Measurements from ENCODE around the gene PFN1. TPM values are rescaled to one million over a fixed set of nuclear protein-coding genes. Genes with fewer than 3 reads are reported as not detected.

The PFN1 gene
- total and polyA plus RNA-seq, 7 donors, result 690 to 1,404 (median 911) TPM

DNA sequence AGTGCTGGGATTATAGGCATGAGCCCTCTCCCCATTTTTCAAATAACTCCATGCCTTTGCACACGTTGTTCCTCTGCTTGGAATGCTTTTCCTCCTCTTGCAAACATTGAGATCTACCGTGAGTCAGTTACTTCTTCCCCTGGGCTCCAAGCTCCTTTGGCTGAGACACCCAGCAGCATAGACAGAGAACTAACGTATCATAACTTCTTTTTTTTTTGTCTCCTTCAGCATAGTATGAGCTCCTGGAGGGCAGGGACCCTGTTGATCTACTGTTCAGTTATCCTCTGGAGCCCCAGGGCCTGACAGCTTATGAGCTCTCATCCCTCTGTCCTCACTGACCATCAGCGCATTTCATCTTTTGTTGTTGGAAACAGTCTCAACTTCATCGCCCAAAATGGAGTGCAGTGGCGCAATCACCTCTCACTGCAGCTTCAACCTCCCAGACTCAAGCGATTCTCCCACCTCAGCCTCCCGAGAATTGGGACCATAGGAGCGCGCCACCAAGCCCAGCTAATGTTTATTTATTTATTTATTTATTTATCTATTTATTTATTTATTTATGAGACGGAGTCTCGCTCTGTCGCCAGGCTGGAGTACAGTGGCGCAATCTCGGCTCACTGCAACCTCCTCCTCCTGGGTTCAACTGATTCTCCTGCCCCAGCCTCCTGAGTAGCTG is 17.1 kb upstream of the PFN1 start:
- H3K27ac ChIP-seq, result peak overlapping the region; percentile 91 to 97 (median 95)
- DNase-seq, result no peak
- H3K9me3 ChIP-seq, result no peaks in the 10 kb centered on the region
- peaks cover 0 to 46% (median 38%) of the 10 kb centered on the region in 4 donors for H3K4me1 ChIP-seq
- intact Hi-C loops (cut with DNase I), result no loop called here
- peaks cover 3 to 24% (median 6%) of the 10 kb centered on the region in 4 donors for H3K36me3 ChIP-seq
- TF ChIP-seq EP300 (IDR thresholded peaks at IDR 0.05) (no peak), POLR2A (IDR thresholded peaks at IDR 0.05) (no peak), POLR2AphosphoS5 (IDR thresholded peaks at IDR 0.05) (no peak)
- TF ChIP-seq, protein P1, sequence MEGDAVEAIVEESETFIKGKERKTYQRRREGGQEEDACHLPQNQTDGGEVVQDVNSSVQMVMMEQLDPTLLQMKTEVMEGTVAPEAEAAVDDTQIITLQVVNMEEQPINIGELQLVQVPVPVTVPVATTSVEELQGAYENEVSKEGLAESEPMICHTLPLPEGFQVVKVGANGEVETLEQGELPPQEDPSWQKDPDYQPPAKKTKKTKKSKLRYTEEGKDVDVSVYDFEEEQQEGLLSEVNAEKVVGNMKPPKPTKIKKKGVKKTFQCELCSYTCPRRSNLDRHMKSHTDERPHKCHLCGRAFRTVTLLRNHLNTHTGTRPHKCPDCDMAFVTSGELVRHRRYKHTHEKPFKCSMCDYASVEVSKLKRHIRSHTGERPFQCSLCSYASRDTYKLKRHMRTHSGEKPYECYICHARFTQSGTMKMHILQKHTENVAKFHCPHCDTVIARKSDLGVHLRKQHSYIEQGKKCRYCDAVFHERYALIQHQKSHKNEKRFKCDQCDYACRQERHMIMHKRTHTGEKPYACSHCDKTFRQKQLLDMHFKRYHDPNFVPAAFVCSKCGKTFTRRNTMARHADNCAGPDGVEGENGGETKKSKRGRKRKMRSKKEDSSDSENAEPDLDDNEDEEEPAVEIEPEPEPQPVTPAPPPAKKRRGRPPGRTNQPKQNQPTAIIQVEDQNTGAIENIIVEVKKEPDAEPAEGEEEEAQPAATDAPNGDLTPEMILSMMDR (IDR thresholded peaks at IDR 0.05), result no peak
- 96 to 97% methylated on average over 15 of the region's 15 CpGs for WGBS, 2 donors
- peak overlapping the region in 1 of 4 donors; percentile 71 for H3K4me3 ChIP-seq
- H3K27me3 ChIP-seq, result no peaks in the 10 kb centered on the region

DNA sequence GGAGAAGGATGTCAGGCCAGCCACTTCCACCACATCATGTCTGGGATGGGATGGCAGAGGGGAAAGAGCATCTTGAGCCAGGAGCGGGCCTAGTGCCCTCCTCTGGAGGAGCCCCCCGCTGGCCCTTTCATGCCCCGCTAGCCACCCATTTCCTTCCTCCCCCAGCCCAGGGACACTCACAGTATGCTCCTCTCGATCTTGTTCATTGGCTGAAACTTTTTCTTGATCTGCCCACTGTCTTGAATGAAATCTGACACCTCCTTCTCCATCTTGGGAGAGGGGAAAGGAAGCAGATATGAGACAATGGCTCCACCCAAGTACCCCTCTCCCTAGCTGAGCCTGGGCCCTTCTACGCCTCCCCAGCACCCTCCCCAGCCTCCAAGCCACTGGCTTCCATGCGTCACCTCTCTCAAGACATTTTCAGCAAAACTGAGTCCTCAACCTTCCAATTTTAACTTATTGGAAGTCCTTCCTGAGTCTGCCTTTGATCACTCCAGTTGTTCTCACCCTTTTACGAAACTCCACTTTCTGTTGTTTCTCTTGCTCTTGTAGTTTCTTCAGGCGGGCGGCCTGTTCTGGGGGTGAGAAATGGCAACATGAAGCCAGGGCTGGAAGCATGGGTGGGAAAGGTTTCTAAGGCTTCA is 12.1 kb upstream of the PFN1 start:
- intact Hi-C loops (cut with DNase I), result no loop called here
- H3K4me3 ChIP-seq, result no peak overlapping the region
- H3K4me1 ChIP-seq, result peaks cover 0 to 8% (median 1%) of the 10 kb centered on the region in 4 donors
- no peaks in the 10 kb centered on the region for H3K27me3 ChIP-seq
- H3K27ac ChIP-seq, result no peak overlapping the region
- DNase-seq, result no peak
- no peaks in the 10 kb centered on the region for H3K9me3 ChIP-seq
- TF ChIP-seq POLR2AphosphoS5 (IDR thresholded peaks at IDR 0.05) (no peak), POLR2A (IDR thresholded peaks at IDR 0.05) (no peak)
- H3K36me3 ChIP-seq, result peaks cover 13 to 39% (median 18%) of the 10 kb centered on the region in 4 donors
- WGBS, 2 donors, result 89 to 95% methylated on average over 9 of the region's 9 CpGs

DNA sequence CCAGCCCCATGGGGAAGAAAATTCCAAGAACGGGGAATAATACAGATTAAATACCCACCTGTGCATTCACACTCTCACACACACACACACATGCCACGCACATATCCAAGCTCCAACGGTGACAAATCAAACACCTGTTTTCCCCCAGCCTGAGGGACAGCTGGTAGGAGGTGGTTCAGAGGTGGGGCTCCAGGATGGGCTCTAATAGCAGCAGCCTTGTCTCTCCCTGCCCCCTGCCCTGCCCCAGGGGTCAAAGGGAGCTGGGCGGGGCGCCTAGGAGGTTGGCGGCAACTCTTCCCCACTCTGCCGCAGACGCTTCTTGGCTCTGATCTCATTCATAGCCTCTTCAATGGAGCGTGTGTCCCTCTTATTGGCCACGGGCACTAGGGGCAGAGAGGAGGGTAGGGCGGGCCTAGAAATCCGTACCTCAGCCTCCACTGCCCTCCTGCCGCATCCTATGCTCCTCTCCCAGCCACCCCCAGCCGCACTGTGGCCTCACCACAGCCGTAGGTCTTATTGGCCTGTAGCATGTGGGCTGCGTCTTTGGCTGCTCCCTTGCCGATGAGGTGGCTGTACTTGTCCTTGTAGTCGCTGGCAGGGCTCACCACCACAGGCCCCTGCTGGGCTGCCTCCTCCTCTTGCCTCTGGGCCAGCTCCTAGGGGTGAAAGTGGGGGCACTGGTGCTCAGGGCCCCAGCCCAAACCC is 11.1 kb upstream of the PFN1 start:
- 51 to 82% methylated on average over 18 of the region's 18 CpGs for WGBS, 2 donors
- H3K9me3 ChIP-seq, result no peaks in the 10 kb centered on the region
- no peaks in the 10 kb centered on the region for H3K4me1 ChIP-seq
- DNase-seq, result no peak
- H3K36me3 ChIP-seq, result peaks cover 13 to 39% (median 18%) of the 10 kb centered on the region in 4 donors
- TF ChIP-seq, protein P1 (IDR thresholded peaks at IDR 0.05), result no peak
- TF ChIP-seq EP300 (IDR thresholded peaks at IDR 0.05) (no peak), POLR2AphosphoS5 (IDR thresholded peaks at IDR 0.05) (no peak), POLR2A (IDR thresholded peaks at IDR 0.05) (no peak)
- no peak overlapping the region for H3K27ac ChIP-seq
- H3K4me3 ChIP-seq, result no peak overlapping the region
- no peaks in the 10 kb centered on the region for H3K27me3 ChIP-seq
- intact Hi-C loops (cut with DNase I), result no loop called here

DNA sequence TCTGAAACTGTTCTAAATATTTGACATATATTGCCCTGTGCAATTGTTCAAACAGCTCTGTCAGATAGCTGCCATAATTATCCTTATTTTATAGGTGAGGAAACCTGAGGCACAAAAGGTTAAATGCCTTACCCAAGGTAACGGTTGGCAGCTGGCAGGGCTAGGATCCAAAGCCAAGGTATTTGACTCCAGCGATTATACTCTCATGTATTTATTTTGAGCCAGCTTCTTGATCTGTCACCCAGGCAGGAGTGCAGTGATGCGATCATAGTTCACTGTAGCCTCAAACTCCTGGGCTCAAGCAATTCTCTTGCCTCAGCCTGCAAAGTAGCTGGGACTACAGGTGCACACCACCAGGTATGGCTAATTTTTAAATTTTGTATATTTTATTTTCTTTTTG is 9.8 kb upstream of the PFN1 start:
- Histone ChIP-seq H3K36me3 (peaks cover 13 to 39% (median 18%) of the 10 kb centered on the region in 4 donors), H3K27me3 (no peaks in the 10 kb centered on the region), H3K4me1 (no peaks in the 10 kb centered on the region), H3K4me3 (no peak overlapping the region), H3K9me3 (no peaks in the 10 kb centered on the region), H3K27ac (no peak overlapping the region)
- TF ChIP-seq, protein P1 (IDR thresholded peaks at IDR 0.05), result no peak
- TF ChIP-seq POLR2AphosphoS5 (IDR thresholded peaks at IDR 0.05) (no peak), EP300 (IDR thresholded peaks at IDR 0.05) (no peak)
- DNase-seq, result no peak
- WGBS, 2 donors, result 37 to 65% methylated on average over 3 of the region's 3 CpGs
- intact Hi-C loops (cut with DNase I), result no loop called here

DNA sequence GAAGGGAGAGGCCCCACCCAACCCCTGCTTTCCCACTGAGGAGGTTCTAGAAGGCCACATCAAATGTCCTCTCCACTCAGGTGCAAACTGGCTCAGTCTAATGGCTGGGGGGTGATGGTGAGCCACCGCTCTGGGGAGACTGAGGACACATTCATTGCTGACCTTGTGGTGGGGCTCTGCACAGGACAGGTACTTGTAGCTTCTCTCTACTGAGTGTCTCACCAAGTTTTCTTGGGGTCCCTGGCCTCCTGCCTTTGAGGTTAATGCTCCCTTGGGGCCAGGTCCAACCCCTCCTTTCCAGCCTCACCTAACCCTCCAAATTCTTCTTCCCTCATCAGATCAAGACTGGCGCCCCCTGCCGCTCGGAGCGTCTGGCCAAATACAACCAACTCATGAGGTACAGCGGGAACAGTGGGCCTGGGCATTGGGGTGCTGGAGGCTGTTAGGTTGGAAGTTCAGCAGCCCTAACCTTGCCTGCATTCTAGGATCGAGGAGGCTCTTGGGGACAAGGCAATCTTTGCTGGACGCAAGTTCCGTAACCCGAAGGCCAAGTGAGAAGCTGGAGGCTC is 8.2 kb upstream of the PFN1 start:
- H3K4me3 ChIP-seq, result no peak overlapping the region
- H3K27ac ChIP-seq, result no peak overlapping the region
- no peaks in the 10 kb centered on the region for H3K27me3 ChIP-seq
- H3K4me1 ChIP-seq, result peaks cover 0 to under 1% (median under 1%) of the 10 kb centered on the region in 4 donors
- no peak for TF ChIP-seq EP300 (IDR thresholded peaks at IDR 0.05)
- TF ChIP-seq, protein P1 (IDR thresholded peaks at IDR 0.05), result peak in 1 of 4 experiments; percentile 7
- no peak for DNase-seq
- H3K9me3 ChIP-seq, result no peaks in the 10 kb centered on the region
- intact Hi-C loops (cut with DNase I), result no loop called here
- 89% methylated on average over 10 of the region's 10 CpGs for WGBS, 2 donors
- peaks cover 13 to 35% (median 18%) of the 10 kb centered on the region in 4 donors for H3K36me3 ChIP-seq
